NB4 (cell line): ENCODE data around the gene MYO18A.

Experiments used
- DNase-seq: peaks from one replicate; pipeline ENCODE4 v3.0.0; 2010; ENCODE audit warnings: low read depth
- H3K4me3 ChIP-seq: one replicate; pipeline ENCODE4 v1.5.1; 2011; ENCODE audit warnings: mild to moderate bottlenecking, low read depth, low read length, moderate library complexity
- MYC ChIP-seq: IDR thresholded peaks from 2 replicates; pipeline ENCODE4 v1.6.1; 2011; ENCODE audit warnings: low read depth, low read length
- POLR2A ChIP-seq: IDR thresholded peaks from 2 replicates; pipeline ENCODE4 v1.6.1; 2011; ENCODE audit warnings: mild to moderate bottlenecking; ENCODE audit not compliant: insufficient read length; ENCODE audit errors: extremely low read depth
- TF ChIP-seq, protein P1 (sequence below): IDR thresholded peaks from 2 replicates; pipeline ENCODE4 v1.6.1; 2011; ENCODE audit warnings: low read depth, low read length
- TF ChIP-seq, protein P2 (sequence below): IDR thresholded peaks from one replicate; pipeline ENCODE4 v1.5.1; 2012; ENCODE audit warnings: low read depth, low read length

The MYO18A gene

GRCh38 chr17:29032857-29033197, 147.4 kb downstream of the MYO18A start:
- TF ChIP-seq MYC (no peak), POLR2A (no peak)
- TF ChIP-seq, protein P1, sequence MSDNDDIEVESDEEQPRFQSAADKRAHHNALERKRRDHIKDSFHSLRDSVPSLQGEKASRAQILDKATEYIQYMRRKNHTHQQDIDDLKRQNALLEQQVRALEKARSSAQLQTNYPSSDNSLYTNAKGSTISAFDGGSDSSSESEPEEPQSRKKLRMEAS: no peak
- DNase-seq: no peak
- no peak overlapping the region for H3K4me3 ChIP-seq

DNA sequence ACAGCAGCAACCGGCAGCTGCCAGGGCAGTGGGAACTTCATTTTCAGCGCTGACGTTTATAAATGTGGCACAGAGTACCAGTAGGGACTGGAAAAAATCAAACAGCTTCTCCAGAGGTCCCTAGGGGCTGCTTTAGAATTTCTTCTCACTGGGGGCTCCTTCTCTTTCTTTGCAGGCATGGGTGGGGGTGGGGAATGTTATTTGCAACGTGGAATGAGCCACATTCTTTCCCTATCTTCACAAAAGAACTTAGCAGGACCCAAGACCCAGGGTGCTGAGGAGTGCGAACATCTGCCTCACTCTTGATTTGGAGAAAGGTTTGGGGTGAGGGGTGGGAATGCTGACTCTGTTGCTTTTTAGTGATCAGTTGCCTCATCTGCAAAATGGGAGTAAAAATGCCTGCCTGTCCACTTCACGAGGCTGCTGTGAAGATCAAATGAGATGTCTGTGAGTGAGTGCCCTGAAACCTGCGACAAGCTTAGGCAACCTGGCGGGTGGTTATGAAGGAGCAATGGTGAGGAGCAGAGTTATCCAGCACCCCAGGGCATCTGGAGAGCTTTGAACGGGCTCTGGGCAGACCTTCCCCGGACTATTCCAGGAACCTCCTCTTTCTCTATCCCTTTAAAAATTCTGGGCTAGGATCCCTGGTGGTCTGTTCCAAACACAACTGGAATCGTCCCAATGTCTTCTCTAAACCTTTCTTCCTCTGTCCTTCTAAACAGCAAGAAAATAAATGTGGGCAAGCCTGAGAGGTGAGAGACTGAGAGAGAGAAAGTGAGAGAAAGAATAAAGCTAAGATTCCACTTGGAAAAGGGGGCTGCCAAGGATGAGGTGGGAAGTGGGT, 148.0 kb downstream of the MYO18A start:
- TF ChIP-seq MYC (no peak), POLR2A (no peak)
- TF ChIP-seq, protein P1: no peak
- TF ChIP-seq, protein P2, sequence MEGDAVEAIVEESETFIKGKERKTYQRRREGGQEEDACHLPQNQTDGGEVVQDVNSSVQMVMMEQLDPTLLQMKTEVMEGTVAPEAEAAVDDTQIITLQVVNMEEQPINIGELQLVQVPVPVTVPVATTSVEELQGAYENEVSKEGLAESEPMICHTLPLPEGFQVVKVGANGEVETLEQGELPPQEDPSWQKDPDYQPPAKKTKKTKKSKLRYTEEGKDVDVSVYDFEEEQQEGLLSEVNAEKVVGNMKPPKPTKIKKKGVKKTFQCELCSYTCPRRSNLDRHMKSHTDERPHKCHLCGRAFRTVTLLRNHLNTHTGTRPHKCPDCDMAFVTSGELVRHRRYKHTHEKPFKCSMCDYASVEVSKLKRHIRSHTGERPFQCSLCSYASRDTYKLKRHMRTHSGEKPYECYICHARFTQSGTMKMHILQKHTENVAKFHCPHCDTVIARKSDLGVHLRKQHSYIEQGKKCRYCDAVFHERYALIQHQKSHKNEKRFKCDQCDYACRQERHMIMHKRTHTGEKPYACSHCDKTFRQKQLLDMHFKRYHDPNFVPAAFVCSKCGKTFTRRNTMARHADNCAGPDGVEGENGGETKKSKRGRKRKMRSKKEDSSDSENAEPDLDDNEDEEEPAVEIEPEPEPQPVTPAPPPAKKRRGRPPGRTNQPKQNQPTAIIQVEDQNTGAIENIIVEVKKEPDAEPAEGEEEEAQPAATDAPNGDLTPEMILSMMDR: no peak
- DNase-seq: no peak
- no peak overlapping the region for H3K4me3 ChIP-seq

DNA sequence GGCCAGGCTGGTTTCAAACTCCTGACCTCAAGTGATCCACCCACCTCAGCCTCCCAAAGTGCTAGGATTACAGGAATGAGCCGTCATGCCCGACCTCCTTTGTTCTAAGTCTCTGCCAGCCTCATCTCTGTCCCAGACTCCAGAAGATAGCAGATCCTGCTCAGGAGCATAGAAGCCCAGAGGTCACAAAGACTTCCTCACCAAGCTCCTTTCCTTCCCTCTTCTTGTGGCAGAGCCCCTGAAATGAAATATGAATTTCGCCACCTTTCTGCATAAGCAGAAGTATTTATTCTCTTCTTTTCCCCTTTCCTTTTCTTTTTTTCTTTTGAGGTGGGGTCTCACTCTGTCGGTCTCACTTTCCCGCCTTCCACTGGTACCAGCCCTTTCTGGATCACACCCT, 148.7 kb downstream of the MYO18A start:
- no peak for DNase-seq
- TF ChIP-seq POLR2A (no peak), MYC (no peak)
- TF ChIP-seq, protein P1: no peak
- TF ChIP-seq, protein P2: no peak
- H3K4me3 ChIP-seq: no peak overlapping the region

DNA sequence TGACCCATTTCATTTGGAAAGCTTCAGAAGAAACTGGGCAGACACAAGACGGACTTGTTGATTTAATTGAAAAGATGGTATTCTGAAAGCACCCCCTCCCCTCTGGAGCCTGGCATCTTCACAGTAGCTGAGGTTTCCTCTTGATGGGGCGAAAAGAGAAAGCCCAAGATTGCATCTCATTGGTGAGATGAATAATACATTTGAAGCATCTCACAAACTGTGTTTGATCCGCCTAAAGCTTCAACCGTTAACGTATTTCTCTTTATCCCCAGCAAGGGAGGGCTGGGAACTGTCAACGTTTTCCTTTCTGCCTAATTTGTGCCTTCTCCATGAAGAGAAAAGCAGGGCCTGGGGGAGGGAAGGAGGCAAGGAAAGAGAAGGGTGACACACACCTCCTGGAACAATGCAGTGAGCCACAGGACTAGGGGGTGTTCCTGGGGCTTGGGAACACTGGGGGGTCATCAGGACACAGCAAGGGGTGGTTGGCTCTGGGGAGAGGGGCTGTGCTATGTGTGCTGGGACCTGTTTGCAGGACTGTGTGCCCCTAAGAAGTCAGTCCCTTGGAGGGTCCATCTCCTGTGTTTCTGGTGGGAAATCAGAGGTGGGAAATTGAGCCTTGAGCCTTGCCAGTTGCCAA, 155.8 kb downstream of the MYO18A start:
- TF ChIP-seq, protein P1: no peak
- TF ChIP-seq POLR2A (no peak), MYC (no peak)
- TF ChIP-seq, protein P2: no peak
- no peak for DNase-seq
- H3K4me3 ChIP-seq: no peak overlapping the region

GRCh38 chr17:29022074-29022473, 158.1 kb downstream of the MYO18A start:
- H3K4me3 ChIP-seq: no peak overlapping the region
- no peak for DNase-seq
- TF ChIP-seq POLR2A (no peak), MYC (no peak)
- TF ChIP-seq, protein P1: no peak
- TF ChIP-seq, protein P2: no peak

GRCh38 chr17:29021226-29021625, 159.0 kb downstream of the MYO18A start:
- DNase-seq: no peak

More at GRCh38 chr17:29021226-29021625, 159.0 kb downstream of the MYO18A start:
- TF ChIP-seq MYC (no peak), POLR2A (no peak)
- TF ChIP-seq, protein P2: no peak
- TF ChIP-seq, protein P1: no peak
- H3K4me3 ChIP-seq: no peak overlapping the region
